ENCODE results near the gene NTMT1.

NTMT1 gene

GRCh38 chr9:129615407-129616285, 10.3 kb upstream of the NTMT1 start:
- Histone ChIP-seq H3K36me3 (ENCODE audit: low read depth) (no peaks in the 10 kb centered on the region), H3K27ac (ENCODE audit: poor library complexity, severe bottlenecking) (no peak overlapping the region), H3K27me3 (ENCODE audit: insufficient read depth, poor library complexity, severe bottlenecking) (no peaks in the 10 kb centered on the region), H3K4me3 (ENCODE audit: severe bottlenecking) (no peak overlapping the region), H3K4me1 (ENCODE audit: insufficient read depth, poor library complexity, severe bottlenecking) (no peaks in the 10 kb centered on the region), H3K9me3 (ENCODE audit: severe bottlenecking) (no peaks in the 10 kb centered on the region)
- DNase-seq (ENCODE audit: low spot score): no peak
- TF ChIP-seq, protein P1, sequence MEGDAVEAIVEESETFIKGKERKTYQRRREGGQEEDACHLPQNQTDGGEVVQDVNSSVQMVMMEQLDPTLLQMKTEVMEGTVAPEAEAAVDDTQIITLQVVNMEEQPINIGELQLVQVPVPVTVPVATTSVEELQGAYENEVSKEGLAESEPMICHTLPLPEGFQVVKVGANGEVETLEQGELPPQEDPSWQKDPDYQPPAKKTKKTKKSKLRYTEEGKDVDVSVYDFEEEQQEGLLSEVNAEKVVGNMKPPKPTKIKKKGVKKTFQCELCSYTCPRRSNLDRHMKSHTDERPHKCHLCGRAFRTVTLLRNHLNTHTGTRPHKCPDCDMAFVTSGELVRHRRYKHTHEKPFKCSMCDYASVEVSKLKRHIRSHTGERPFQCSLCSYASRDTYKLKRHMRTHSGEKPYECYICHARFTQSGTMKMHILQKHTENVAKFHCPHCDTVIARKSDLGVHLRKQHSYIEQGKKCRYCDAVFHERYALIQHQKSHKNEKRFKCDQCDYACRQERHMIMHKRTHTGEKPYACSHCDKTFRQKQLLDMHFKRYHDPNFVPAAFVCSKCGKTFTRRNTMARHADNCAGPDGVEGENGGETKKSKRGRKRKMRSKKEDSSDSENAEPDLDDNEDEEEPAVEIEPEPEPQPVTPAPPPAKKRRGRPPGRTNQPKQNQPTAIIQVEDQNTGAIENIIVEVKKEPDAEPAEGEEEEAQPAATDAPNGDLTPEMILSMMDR (IDR thresholded peaks at IDR 0.05; ENCODE audit: poor library complexity, severe bottlenecking): no peak
- no peak for ATAC-seq (ENCODE audit: low read depth)

GRCh38 chr9:129617167-129617566, 8.8 kb upstream of the NTMT1 start:
- ATAC-seq (ENCODE audit: low read depth): peak; percentile 74
- H3K4me1 ChIP-seq (ENCODE audit: insufficient read depth, poor library complexity, severe bottlenecking): no peaks in the 10 kb centered on the region
- no peaks in the 10 kb centered on the region for H3K9me3 ChIP-seq (ENCODE audit: severe bottlenecking)
- H3K36me3 ChIP-seq (ENCODE audit: low read depth): no peaks in the 10 kb centered on the region
- TF ChIP-seq, protein P1 (IDR thresholded peaks at IDR 0.05; ENCODE audit: poor library complexity, severe bottlenecking): peak; percentile 42
- no peak overlapping the region for H3K27ac ChIP-seq (ENCODE audit: poor library complexity, severe bottlenecking)
- H3K4me3 ChIP-seq (ENCODE audit: severe bottlenecking): no peak overlapping the region
- no peak for DNase-seq (ENCODE audit: low spot score)
- H3K27me3 ChIP-seq (ENCODE audit: insufficient read depth, poor library complexity, severe bottlenecking): no peaks in the 10 kb centered on the region

GRCh38 chr9:129619787-129620668, 5.9 kb upstream of the NTMT1 start:
- no peaks in the 10 kb centered on the region for H3K27me3 ChIP-seq (ENCODE audit: insufficient read depth, poor library complexity, severe bottlenecking)
- H3K9me3 ChIP-seq (ENCODE audit: severe bottlenecking): no peaks in the 10 kb centered on the region
- TF ChIP-seq, protein P1 (IDR thresholded peaks at IDR 0.05; ENCODE audit: poor library complexity, severe bottlenecking): peak; percentile 52
- ATAC-seq (ENCODE audit: low read depth): peak; percentile 39
- no peaks in the 10 kb centered on the region for H3K36me3 ChIP-seq (ENCODE audit: low read depth)
- H3K4me1 ChIP-seq (ENCODE audit: insufficient read depth, poor library complexity, severe bottlenecking): peaks cover 8% of the 10 kb centered on the region
- no peak overlapping the region for H3K27ac ChIP-seq (ENCODE audit: poor library complexity, severe bottlenecking)
- peak overlapping the region; percentile 37 for H3K4me3 ChIP-seq (ENCODE audit: severe bottlenecking)
- no peak for DNase-seq (ENCODE audit: low spot score)

- TF ChIP-seq, protein P1 (IDR thresholded peaks at IDR 0.05; ENCODE audit: poor library complexity, severe bottlenecking): no peak
- no peak within 1 kb of the TSS for H3K27ac ChIP-seq (ENCODE audit: poor library complexity, severe bottlenecking)
- H3K36me3 ChIP-seq (ENCODE audit: low read depth): no peaks in the 10 kb centered on the region
- ATAC-seq (ENCODE audit: low read depth) (no peak), DNase-seq (ENCODE audit: low spot score) (no peak)
- no peaks in the 10 kb centered on the region for H3K27me3 ChIP-seq (ENCODE audit: insufficient read depth, poor library complexity, severe bottlenecking)
- H3K9me3 ChIP-seq (ENCODE audit: severe bottlenecking): no peaks in the 10 kb centered on the region
- H3K4me1 ChIP-seq (ENCODE audit: insufficient read depth, poor library complexity, severe bottlenecking): peaks cover 12% of the 10 kb centered on the region
- peak within 1 kb of the TSS; percentile 37 for H3K4me3 ChIP-seq (ENCODE audit: severe bottlenecking)
Observed at GRCh38 chr9:129620669-129621295, 5.2 kb upstream of the NTMT1 start, which contains the start of gene C9orf50. Gene C9orf50, minus strand, starts transcription at chr9:129621101. Its CDS starts 527 bp downstream, at chr9:129620574.

Data from RWPE2 (cell line).